ENCODE results near the gene MARCHF6. TPM values are rescaled to one million over a fixed set of nuclear protein-coding genes. Genes with fewer than 3 reads are reported as not detected.

Gene MARCHF6
- total and polyA plus RNA-seq, 9 of the 15 experiments (the other 6 are each of a cell fraction or from before 2014, with no cell fraction given) = 74.1 to 456 (median 116) TPM

GRCh38 chr5:10355071-10355889, 1.8 kb downstream of the MARCHF6 start (continued):
- TF ChIP-seq RBBP5 (IDR thresholded peaks at IDR 0.05; ENCODE audit: borderline replicate concordance, insufficient read depth, low read length, poor library complexity, severe bottlenecking) (peak; percentile 85), NFYB (IDR thresholded peaks at IDR 0.05; ENCODE audit: extremely low read depth, insufficient read length) (no peak), MLLT1 (IDR thresholded peaks at IDR 0.05) (0 out of 4 replicates have a peak, but pooled peaks of 1 of the 2 experiments have one; percentile 4)

GRCh38 chr5:10358999-10359398, 5.5 kb downstream of the MARCHF6 start:
- ATAC-seq = no peak
- ChIA-PET CTCF (ENCODE audit: low intra/inter-chr PET ratio) (interaction anchor here (0.6 kb wide), 1 partner anchor 89 kb away, joined by 4 read pairs; no protein-coding TSS in a partner anchor), POLR2A (interaction anchor here (0.6 to 1.6 kb wide), 7 partner anchors 9 to 268 kb away, joined by 3 to 4 read pairs (median 3); no protein-coding TSS in a partner anchor)
- no peaks in the 10 kb centered on the region for H3K9me3 ChIP-seq (replicated peaks; ENCODE audit: control insufficient read depth, insufficient read depth, low read depth, low read length)
- FAIRE-seq = no peak
- in situ Hi-C loops (cut with MboI) = no loop called here
- no peaks in the 10 kb centered on the region for H3K27me3 ChIP-seq (ENCODE audit: control insufficient read depth in 2 of 2, insufficient read depth in 2 of 2, low read length in 2 of 2)
- no peak overlapping the region for H3K4me2 ChIP-seq (ENCODE audit: insufficient read depth, low read length)
- H3K9ac ChIP-seq (ENCODE audit: insufficient read depth in 1 of 2, low read depth in 2 of 2, low read length in 2 of 2) = no peak overlapping the region
- no peak overlapping the region for H2AFZ ChIP-seq (ENCODE audit: low read depth, low read length)
- WGBS (ENCODE audit: insufficient coverage, low coverage, missing lambda C conversion rate) = 68% methylated on average over 2 of the region's 2 CpGs
- intact Hi-C loops (cut with micrococcal nuclease) = loop anchor here (10.0 kb wide), 1 partner anchor 146 kb away; no protein-coding TSS in a partner anchor
- H3K27ac ChIP-seq (ENCODE audit: extremely low read depth, low read depth, low read length) = no peak overlapping the region
- peaks cover 100% of the 10 kb centered on the region for H3K79me2 ChIP-seq (ENCODE audit: control insufficient read depth, insufficient read depth, low read length)
- no peak overlapping the region for H3K4me3 ChIP-seq
- H3K36me3 ChIP-seq (ENCODE audit: control insufficient read depth, insufficient read depth, low read length) = peaks cover 46% of the 10 kb centered on the region
- peaks cover 49% of the 10 kb centered on the region for H4K20me1 ChIP-seq (replicated peaks; ENCODE audit: control insufficient read depth, insufficient read depth, low read length)
- no peak for DNase-seq (ENCODE audit: extremely low read depth in 1 of 4, low spot score in 3 of 4)
- no TSS peak for BruUV-seq (replicated peaks)
- peaks cover under 1% of the 10 kb centered on the region for H3K9me1 ChIP-seq (ENCODE audit: control insufficient read depth, insufficient read depth, low read length)
- H3K4me1 ChIP-seq (replicated peaks in 1 of 2; ENCODE audit: control insufficient read depth in 2 of 2, insufficient read depth in 2 of 2, low read length in 2 of 2) = peaks cover 15 to 25% of the 10 kb centered on the region in 2 experiments
- no peak for TF ChIP-seq ARID4B (CRISPR knock-in tag; IDR thresholded peaks at IDR 0.05)
